ENCODE measurements around the gene SVEP1. TPM values are rescaled to one million over a fixed set of nuclear protein-coding genes. Genes with fewer than 3 reads are reported as not detected.
"Not testable (repeated sequence)": the region's sequence is repeated elsewhere in the genome, so short reads cannot be mapped to it uniquely, and the experiment has no call there.

Gene SVEP1
- total RNA-seq, 1 experiment from 2014 or later: 0.04 TPM

DNA sequence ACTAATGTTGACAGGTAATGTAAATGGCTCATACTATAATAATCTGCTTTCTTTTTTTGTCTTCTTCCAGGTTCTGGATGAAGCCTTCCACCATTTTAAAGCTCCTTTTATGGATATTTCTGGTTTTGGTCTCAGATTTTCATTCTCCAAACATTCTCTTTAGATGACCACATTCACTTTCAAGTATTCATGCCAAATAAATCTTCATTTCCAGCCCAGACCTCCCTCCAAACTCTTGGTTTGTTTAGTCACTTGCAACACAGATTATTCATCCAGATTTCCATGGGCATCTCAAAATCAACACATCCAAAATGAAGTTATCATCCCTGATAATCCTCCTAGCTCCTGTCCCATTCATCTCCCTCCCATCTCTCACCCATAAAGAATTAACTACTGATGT lies 40.3 kb upstream of the SVEP1 start:
- POLR2A ChIA-PET (ENCODE audit: unreplicated experiment): no interaction called here
- DNase-seq: no peak
- CTCF ChIA-PET: no interaction called here

GRCh38 chr9:110615498-110615897 lies 36.0 kb upstream of the SVEP1 start:
- Histone ChIP-seq H3K27me3 (ENCODE audit: low read length) (no peaks in the 10 kb centered on the region), H3K9me3 (ENCODE audit: low read length) (no peaks in the 10 kb centered on the region), H4K20me1 (ENCODE audit: low read length) (no peaks in the 10 kb centered on the region), H3K9me2 (replicated peaks; ENCODE audit: low read length) (no peaks in the 10 kb centered on the region), H3K4me1 (ENCODE audit: insufficient read depth, low read length) (no peaks in the 10 kb centered on the region), H3K79me2 (ENCODE audit: low read length) (no peaks in the 10 kb centered on the region), H2AFZ (ENCODE audit: low read length) (no peak overlapping the region), H3K4me2 (ENCODE audit: low read length) (no peak overlapping the region), H3K4me3 (ENCODE audit: low read length) (no peak overlapping the region), H3K36me3 (ENCODE audit: low read depth, low read length) (no peaks in the 10 kb centered on the region), H3K27ac (ENCODE audit: low read length) (no peak overlapping the region), H3K9ac (ENCODE audit: low read length) (no peak overlapping the region), H3F3A (ENCODE audit: low read length, unreplicated experiment) (no peaks in the 10 kb centered on the region)
- BruUV-seq (replicated peaks): no TSS peak
- intact Hi-C loops (cut with micrococcal nuclease): no loop called here
- POLR2A ChIA-PET (ENCODE audit: unreplicated experiment): no interaction called here
- CTCF ChIA-PET: no interaction called here
- ATAC-seq (no peak), DNase-seq (no peak)
- TF ChIP-seq, protein P1, sequence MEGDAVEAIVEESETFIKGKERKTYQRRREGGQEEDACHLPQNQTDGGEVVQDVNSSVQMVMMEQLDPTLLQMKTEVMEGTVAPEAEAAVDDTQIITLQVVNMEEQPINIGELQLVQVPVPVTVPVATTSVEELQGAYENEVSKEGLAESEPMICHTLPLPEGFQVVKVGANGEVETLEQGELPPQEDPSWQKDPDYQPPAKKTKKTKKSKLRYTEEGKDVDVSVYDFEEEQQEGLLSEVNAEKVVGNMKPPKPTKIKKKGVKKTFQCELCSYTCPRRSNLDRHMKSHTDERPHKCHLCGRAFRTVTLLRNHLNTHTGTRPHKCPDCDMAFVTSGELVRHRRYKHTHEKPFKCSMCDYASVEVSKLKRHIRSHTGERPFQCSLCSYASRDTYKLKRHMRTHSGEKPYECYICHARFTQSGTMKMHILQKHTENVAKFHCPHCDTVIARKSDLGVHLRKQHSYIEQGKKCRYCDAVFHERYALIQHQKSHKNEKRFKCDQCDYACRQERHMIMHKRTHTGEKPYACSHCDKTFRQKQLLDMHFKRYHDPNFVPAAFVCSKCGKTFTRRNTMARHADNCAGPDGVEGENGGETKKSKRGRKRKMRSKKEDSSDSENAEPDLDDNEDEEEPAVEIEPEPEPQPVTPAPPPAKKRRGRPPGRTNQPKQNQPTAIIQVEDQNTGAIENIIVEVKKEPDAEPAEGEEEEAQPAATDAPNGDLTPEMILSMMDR (conservative IDR thresholded peaks at IDR 0.05; ENCODE audit: low read depth, low read length): no peak
- TF ChIP-seq EZH2phosphoT487 (IDR thresholded peaks at IDR 0.05; ENCODE audit: borderline replicate concordance, low read length): no peak
- TF ChIP-seq EZH2 (IDR thresholded peaks at IDR 0.05; ENCODE audit: low read length, unreplicated experiment): no peak

More for the DNA sequence above, 40.3 kb upstream of the SVEP1 start:
- intact Hi-C loops (cut with micrococcal nuclease): loop anchor here (5.0 kb wide), 2 partner anchors 193 to 677 kb away; no protein-coding TSS in a partner anchor
- Histone ChIP-seq H4K20me1 (ENCODE audit: low read length) (no peaks in the 10 kb centered on the region), H3K9me2 (replicated peaks; ENCODE audit: low read length) (no peaks in the 10 kb centered on the region), H3K36me3 (ENCODE audit: low read depth, low read length) (no peaks in the 10 kb centered on the region), H3K27ac (ENCODE audit: low read length) (no peak overlapping the region), H3K27me3 (ENCODE audit: low read length) (no peaks in the 10 kb centered on the region), H3K79me2 (ENCODE audit: low read length) (no peaks in the 10 kb centered on the region), H2AFZ (ENCODE audit: low read length) (no peak overlapping the region), H3K9ac (ENCODE audit: low read length) (no peak overlapping the region), H3K4me2 (ENCODE audit: low read length) (no peak overlapping the region), H3K9me3 (ENCODE audit: low read length) (no peaks in the 10 kb centered on the region), H3K4me1 (ENCODE audit: insufficient read depth, low read length) (peaks cover 4% of the 10 kb centered on the region), H3K4me3 (ENCODE audit: low read length) (no peak overlapping the region), H3F3A (ENCODE audit: low read length, unreplicated experiment) (no peaks in the 10 kb centered on the region)
- BruUV-seq (replicated peaks): no TSS peak
- ATAC-seq: no peak
- TF ChIP-seq EZH2phosphoT487 (IDR thresholded peaks at IDR 0.05; ENCODE audit: borderline replicate concordance, low read length) (no peak), EZH2 (IDR thresholded peaks at IDR 0.05; ENCODE audit: low read length, unreplicated experiment) (no peak)
- TF ChIP-seq, protein P1 (conservative IDR thresholded peaks at IDR 0.05; ENCODE audit: low read depth, low read length): no peak

- H3K9ac ChIP-seq (ENCODE audit: low read length); ATAC-seq; H3K4me3 ChIP-seq (ENCODE audit: low read length); H3K36me3 ChIP-seq (ENCODE audit: low read depth, low read length); H4K20me1 ChIP-seq (ENCODE audit: low read length); H2AFZ ChIP-seq (ENCODE audit: low read length); CTCF ChIA-PET; H3K9me3 ChIP-seq (ENCODE audit: low read length); H3K27ac ChIP-seq (ENCODE audit: low read length); H3K9me2 ChIP-seq (replicated peaks; ENCODE audit: low read length); H3F3A ChIP-seq (ENCODE audit: low read length, unreplicated experiment); H3K4me2 ChIP-seq (ENCODE audit: low read length); H3K27me3 ChIP-seq (ENCODE audit: low read length); H3K79me2 ChIP-seq (ENCODE audit: low read length); BruUV-seq (replicated peaks); DNase-seq; intact Hi-C loops (cut with micrococcal nuclease); POLR2A ChIA-PET (ENCODE audit: unreplicated experiment); H3K4me1 ChIP-seq (ENCODE audit: insufficient read depth, low read length): not testable (repeated sequence)
Measured at GRCh38 chr9:110614576-110614975, 35.0 kb upstream of the SVEP1 start.
